ES-I3 (cell line): ENCODE results near the gene SRSF7.
"Not testable (repeated sequence)": the region's sequence is repeated elsewhere in the genome, so short reads cannot be mapped to it uniquely, and the experiment has no call there.

Experiments
- H3K36me3 ChIP-seq: 2 replicates; pipeline ENCODE4 v1.6.1; 2013; ENCODE audit warnings: mild to moderate bottlenecking, low read length, control low read depth, moderate library complexity; ENCODE audit not compliant: insufficient read depth
- H3K4me1 ChIP-seq: 2 replicates; pipeline ENCODE4 v1.6.1; 2013; ENCODE audit warnings: mild to moderate bottlenecking, control low read depth, low read length; ENCODE audit not compliant: insufficient read depth
- H3K9ac ChIP-seq: 2 replicates; pipeline ENCODE4 v1.6.1; 2013; ENCODE audit warnings: low read depth, mild to moderate bottlenecking, low read length, moderate library complexity
- H3K9me3 ChIP-seq: 2 replicates; pipeline ENCODE4 v1.6.1; 2013; ENCODE audit warnings: mild to moderate bottlenecking, low read length, moderate library complexity; ENCODE audit not compliant: control insufficient read depth, insufficient read depth

The SRSF7 gene

GRCh38 chr2:38731684-38732221, 19.4 kb downstream of the SRSF7 start:
- Histone ChIP-seq H3K9ac (no peak overlapping the region), H3K36me3 (no peaks in the 10 kb centered on the region), H3K9me3 (no peaks in the 10 kb centered on the region), H3K4me1 (no peaks in the 10 kb centered on the region)

- Histone ChIP-seq H3K9ac (no peak overlapping the region), H3K4me1 (no peaks in the 10 kb centered on the region), H3K9me3 (no peaks in the 10 kb centered on the region), H3K36me3 (no peaks in the 10 kb centered on the region)
These were observed 20.1 kb downstream of the SRSF7 start for GRCh38 chr2:38731090-38731489.

- Histone ChIP-seq H3K9me3 (no peaks in the 10 kb centered on the region), H3K4me1 (no peaks in the 10 kb centered on the region), H3K9ac (no peak overlapping the region), H3K36me3 (no peaks in the 10 kb centered on the region)
These were observed 22.5 kb downstream of the SRSF7 start for GRCh38 chr2:38728694-38729093.

GRCh38 chr2:38727661-38728060, 23.5 kb downstream of the SRSF7 start:
- no peaks in the 10 kb centered on the region for H3K4me1 ChIP-seq

GRCh38 chr2:38723173-38723572, 28.0 kb downstream of the SRSF7 start:
- H3K9me3 ChIP-seq = no peaks in the 10 kb centered on the region
- H3K36me3 ChIP-seq = no peaks in the 10 kb centered on the region
- H3K4me1 ChIP-seq = no peaks in the 10 kb centered on the region
- H3K9ac ChIP-seq = no peak overlapping the region

More at GRCh38 chr2:38727661-38728060, 23.5 kb downstream of the SRSF7 start:
- Histone ChIP-seq H3K36me3 (no peaks in the 10 kb centered on the region), H3K9me3 (no peaks in the 10 kb centered on the region), H3K9ac (no peak overlapping the region)

GRCh38 chr2:38722271-38723061, 28.7 kb downstream of the SRSF7 start:
- no peaks in the 10 kb centered on the region for H3K4me1 ChIP-seq
- no peaks in the 10 kb centered on the region for H3K9me3 ChIP-seq
- H3K36me3 ChIP-seq = no peaks in the 10 kb centered on the region
- no peak overlapping the region for H3K9ac ChIP-seq

- no peaks in the 10 kb centered on the region for H3K36me3 ChIP-seq
- no peak overlapping the region for H3K9ac ChIP-seq
- no peaks in the 10 kb centered on the region for H3K4me1 ChIP-seq
- no peaks in the 10 kb centered on the region for H3K9me3 ChIP-seq
These were observed 30.4 kb downstream of the SRSF7 start for GRCh38 chr2:38720613-38721241.

GRCh38 chr2:38719706-38720105, 31.5 kb downstream of the SRSF7 start:
- H3K9ac ChIP-seq = no peak overlapping the region
- H3K4me1 ChIP-seq = no peaks in the 10 kb centered on the region
- H3K9me3 ChIP-seq = no peaks in the 10 kb centered on the region
- H3K36me3 ChIP-seq = no peaks in the 10 kb centered on the region

- Histone ChIP-seq H3K9ac (no peak overlapping the region), H3K9me3 (no peaks in the 10 kb centered on the region), H3K36me3 (no peaks in the 10 kb centered on the region), H3K4me1 (no peaks in the 10 kb centered on the region)
These were observed 32.6 kb downstream of the SRSF7 start for GRCh38 chr2:38718601-38719000.

- Histone ChIP-seq H3K36me3 (no peaks in the 10 kb centered on the region), H3K9ac (no peak overlapping the region), H3K4me1 (no peaks in the 10 kb centered on the region), H3K9me3 (no peaks in the 10 kb centered on the region)
These were observed 35.0 kb downstream of the SRSF7 start for GRCh38 chr2:38716185-38716584.

GRCh38 chr2:38714941-38715340, 36.2 kb downstream of the SRSF7 start:
- H3K9ac ChIP-seq, H3K4me1 ChIP-seq, H3K36me3 ChIP-seq, H3K9me3 ChIP-seq: not testable (repeated sequence)

GRCh38 chr2:38713338-38713737, 37.8 kb downstream of the SRSF7 start:
- Histone ChIP-seq H3K36me3 (no peaks in the 10 kb centered on the region), H3K4me1 (no peaks in the 10 kb centered on the region), H3K9ac (no peak overlapping the region), H3K9me3 (no peaks in the 10 kb centered on the region)

GRCh38 chr2:38712871-38713270, 38.3 kb downstream of the SRSF7 start:
- Histone ChIP-seq H3K9me3 (no peaks in the 10 kb centered on the region), H3K36me3 (no peaks in the 10 kb centered on the region), H3K4me1 (no peaks in the 10 kb centered on the region), H3K9ac (no peak overlapping the region)

- no peaks in the 10 kb centered on the region for H3K36me3 ChIP-seq
- H3K9me3 ChIP-seq = no peaks in the 10 kb centered on the region
- no peak overlapping the region for H3K9ac ChIP-seq
- no peaks in the 10 kb centered on the region for H3K4me1 ChIP-seq
These were observed 38.7 kb downstream of the SRSF7 start for GRCh38 chr2:38712413-38712812.

- H3K4me1 ChIP-seq = no peaks in the 10 kb centered on the region
- no peaks in the 10 kb centered on the region for H3K36me3 ChIP-seq
- H3K9ac ChIP-seq = no peak overlapping the region
- no peaks in the 10 kb centered on the region for H3K9me3 ChIP-seq
These were observed 39.6 kb downstream of the SRSF7 start for GRCh38 chr2:38711558-38711957.
